ENCODE measurements around the gene C9orf50.

C9orf50 gene

GRCh38 chr9:129569502-129570449 lies 51.1 kb downstream of the C9orf50 start:
- DNase-seq: no peak

GRCh38 chr9:129568560-129569501 lies 52.1 kb downstream of the C9orf50 start:
- DNase-seq: peak; percentile 82

- DNase-seq: no peak
These were observed 52.9 kb downstream of the C9orf50 start for GRCh38 chr9:129567842-129568559.

- DNase-seq: no peak
These were observed 53.6 kb downstream of the C9orf50 start for GRCh38 chr9:129567329-129567728.

GRCh38 chr9:129566563-129567266 lies 54.2 kb downstream of the C9orf50 start:
- no peak for DNase-seq

- DNase-seq: no peak
These were observed 58.0 kb downstream of the C9orf50 start for GRCh38 chr9:129562917-129563316.

GRCh38 chr9:129562514-129562913 lies 58.4 kb downstream of the C9orf50 start:
- no peak for DNase-seq

Measured in femur (tissue), 1 donor.